IMR-90 (cell line): ENCODE measurements around the gene LIMS1. TPM values are rescaled to one million over a fixed set of nuclear protein-coding genes. Genes with fewer than 3 reads are reported as not detected.
"Not testable (repeated sequence)": the region's sequence is repeated elsewhere in the genome, so short reads cannot be mapped to it uniquely, and the experiment has no call there.

Source experiments
- ATAC-seq: fragments of 200-7000 bp; cut with Tn5 transposase; 2 replicates; pipeline ENCODE4 v1.9.1; 2020; ENCODE audit warnings: low read depth, mild to moderate bottlenecking, moderate library complexity
- BruUV-seq: library from RNA; stranded (reverse); fragments of 400-500 nt; replicated peaks from 2 replicates; lab custom pipeline; 2021; lab: Mats Ljungman, UMichigan
- CTCF ChIA-PET: fragments of 300-600 bp; formaldehyde crosslinking; extraction: SDS; loops from one replicate; lab custom pipeline; 2021; ENCODE audit warnings: antibody characterized with exemption; lab: Yijun Ruan, JAX
- POLR2A ChIA-PET: fragments of 300-600 bp; sonication (Branson Sonifier 250); formaldehyde crosslinking; loops from one replicate; lab custom pipeline; 2022; ENCODE audit warnings: antibody characterized with exemption; ENCODE audit not compliant: unreplicated experiment; lab: Charles Lee
- DNase-seq: peaks from one replicate; pipeline ENCODE4 v3.0.0; 2013
- H2AFZ ChIP-seq: replicated peaks from 2 replicates; pipeline ENCODE3; 2013; ENCODE audit warnings: low read length, mild to moderate bottlenecking; ENCODE audit not compliant: poor library complexity
- H2AK5ac ChIP-seq: 2 replicates; pipeline ENCODE4 v1.6.1; 2013; ENCODE audit warnings: low read depth, low read length, inconsistent platforms
- H2AK9ac ChIP-seq: replicated peaks from 2 replicates; pipeline ENCODE3; 2013; ENCODE audit warnings: mild to moderate bottlenecking, low read depth, low read length, moderate library complexity; ENCODE audit not compliant: poor library complexity
- H2BK120ac ChIP-seq: 2 replicates; pipeline ENCODE4 v1.6.1; 2013; ENCODE audit warnings: low read depth, low read length, inconsistent platforms
- H2BK15ac ChIP-seq: 3 replicates; pipeline ENCODE4 v1.6.1; 2013; ENCODE audit warnings: low read depth, low read length, inconsistent platforms
- H2BK20ac ChIP-seq: 2 replicates; pipeline ENCODE4 v1.6.1; 2013; ENCODE audit warnings: low read depth, mild to moderate bottlenecking, inconsistent platforms, low read length, moderate library complexity
- H2BK5ac ChIP-seq: 2 replicates; pipeline ENCODE4 v1.6.1; 2013; ENCODE audit warnings: mild to moderate bottlenecking, low read depth, low read length, inconsistent platforms; ENCODE audit not compliant: poor library complexity, severe bottlenecking
- H3K14ac ChIP-seq: replicated peaks from 2 replicates; pipeline ENCODE4 v1.6.1; 2013; ENCODE audit warnings: low read depth, low read length, inconsistent platforms
- H3K18ac ChIP-seq: 2 replicates; pipeline ENCODE4 v1.6.1; 2013; ENCODE audit warnings: low read depth, low read length, control low read depth
- H3K23ac ChIP-seq: 2 replicates; pipeline ENCODE4 v1.6.1; 2013; ENCODE audit warnings: low read depth, low read length, inconsistent platforms
- H3K27ac ChIP-seq: 2 replicates; pipeline ENCODE4 v1.5.1; 2013; ENCODE audit warnings: mild to moderate bottlenecking, control low read depth, low read length; ENCODE audit not compliant: insufficient read depth
- H3K27me3 ChIP-seq: 2 replicates; pipeline ENCODE4 v1.6.1; 2013; ENCODE audit warnings: low read length; ENCODE audit not compliant: control insufficient read depth, insufficient read depth
- H3K36me3 ChIP-seq: 2 replicates; pipeline ENCODE4 v1.6.1; 2013; ENCODE audit warnings: low read length, mixed read lengths; ENCODE audit not compliant: control insufficient read depth, insufficient read depth
- H3K4ac ChIP-seq: 2 replicates; pipeline ENCODE4 v1.6.1; 2013; ENCODE audit warnings: low read depth, low read length, inconsistent platforms
- H3K4me1 ChIP-seq: 2 replicates; pipeline ENCODE4 v1.6.1; 2013; ENCODE audit warnings: low read length, mixed read lengths; ENCODE audit not compliant: control insufficient read depth, insufficient read depth
- H3K4me2 ChIP-seq: 2 replicates; pipeline ENCODE4 v1.6.1; 2013; ENCODE audit warnings: low read depth, mild to moderate bottlenecking, control low read depth, low read length, moderate library complexity
- H3K4me3 ChIP-seq: 2 replicates; pipeline ENCODE4 v1.5.1; 2013; ENCODE audit warnings: low read depth, mild to moderate bottlenecking, control low read depth, low read length, moderate library complexity; ENCODE audit not compliant: insufficient read depth
- H3K56ac ChIP-seq: 2 replicates; pipeline ENCODE4 v1.6.1; 2013; ENCODE audit warnings: low read length, inconsistent platforms; ENCODE audit not compliant: insufficient read depth; ENCODE audit errors: extremely low read depth
- H3K79me1 ChIP-seq, 2 experiments: 2 replicates each; pipeline ENCODE4 v1.6.1; 2013; ENCODE audit warnings: low read length in 2 of 2, inconsistent platforms in 1 of 2, low read depth in 1 of 2
- H3K9ac ChIP-seq: 2 replicates; pipeline ENCODE4 v1.6.1; 2013; ENCODE audit warnings: low read depth, low read length, control low read depth
- H3K9me1 ChIP-seq: 2 replicates; pipeline ENCODE4 v1.6.1; 2013; ENCODE audit warnings: low read length, inconsistent platforms; ENCODE audit not compliant: insufficient read depth
- H3K9me3 ChIP-seq: 2 replicates; pipeline ENCODE4 v1.6.1; 2013; ENCODE audit warnings: low read length; ENCODE audit not compliant: control insufficient read depth, insufficient read depth
- H4K20me1 ChIP-seq: 2 replicates; pipeline ENCODE4 v1.6.1; 2013; ENCODE audit warnings: low read length, inconsistent platforms; ENCODE audit not compliant: insufficient read depth
- H4K5ac ChIP-seq: 2 replicates; pipeline ENCODE4 v1.6.1; 2013; ENCODE audit warnings: mild to moderate bottlenecking, low read depth, low read length, control low read depth
- H4K8ac ChIP-seq, 2 experiments: 2 replicates each; pipeline ENCODE4 v1.6.1; 2013; ENCODE audit warnings: low read depth in 2 of 2, low read length in 2 of 2, control low read depth in 1 of 2, inconsistent platforms in 1 of 2
- H4K91ac ChIP-seq: 2 replicates; pipeline ENCODE4 v1.6.1; 2013; ENCODE audit warnings: low read depth, low read length, inconsistent platforms; ENCODE audit not compliant: insufficient read depth
- WGBS, 2 experiments: methylation state at CpG; one replicate each; pipeline versions ENCODE4 v1.1.5 to v1.1.7; 2013; ENCODE audit warnings: missing lambda C conversion rate in 2 of 2; ENCODE audit not compliant: insufficient read length in 1 of 2; ENCODE audit errors: extremely low coverage in 2 of 2; 5-methylcytosine and 5-hydroxymethylcytosine counted together
- dilution Hi-C: fragments of 300-500 bp; cut with HindIII; formaldehyde crosslinking; loops from one replicate; pipeline ENCODE4 v1.14.3; 2018; ENCODE audit warnings: low sequenced_read_pairs; ENCODE audit not compliant: unreplicated experiment
- in situ Hi-C: fragments of 300-500 bp; cut with MboI; formaldehyde crosslinking; loops from 3 replicates; pipeline ENCODE4 v1.14.3; 2019; ENCODE audit warnings: low sequenced_read_pairs, inconsistent platforms, mixed read lengths
- intact Hi-C: fragments of 100-400 bp; cut with micrococcal nuclease; formaldehyde crosslinking; loops from 2 replicates; pipeline ENCODE4 v1.10.0; 2022
- polyA plus RNA-seq, 3 experiments: library from polyadenylated mRNA; depleted of rRNA; stranded (reverse); fragments of >200 nt; gene quantifications; 2 replicates each; pipeline ENCODE4 v1.2.3, GENCODE V29; 2012; ENCODE audit warnings: low replicate concordance in 1 of 3
- total RNA-seq: library from RNA; depleted of rRNA; stranded (reverse); fragments of >200 nt; gene quantifications from 2 replicates; pipeline ENCODE4 v1.2.3, GENCODE V29; 2012

The LIMS1 gene
- total and polyA plus RNA-seq, 2 of the 4 experiments (the other 2 are of a cell fraction), result 59.1 to 131 TPM

DNA sequence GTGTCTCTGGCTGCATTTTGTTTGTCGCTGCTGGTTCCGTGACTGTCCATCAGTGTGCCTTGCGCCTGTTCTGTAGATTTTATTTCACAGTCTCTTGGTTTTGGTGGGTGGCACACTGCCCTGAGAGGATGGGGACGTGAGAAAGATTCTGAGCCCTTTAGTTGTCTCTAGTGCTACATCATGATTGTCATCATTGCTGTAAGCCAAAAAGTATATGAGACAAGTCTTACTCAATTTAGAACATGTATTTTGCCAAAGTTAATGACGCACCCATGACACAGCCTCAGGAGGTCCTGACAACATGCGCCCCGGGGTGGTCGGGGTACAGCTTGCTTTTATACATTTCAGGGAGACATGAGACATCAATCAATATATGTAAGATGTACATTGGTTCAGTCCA lies 119.2 kb downstream of the LIMS1 start:
- H2AK5ac ChIP-seq, result peak overlapping the region; percentile 56; the same call in 1 of the 2 replicates
- H3K9me3 ChIP-seq, H3K36me3 ChIP-seq, H3K4me1 ChIP-seq, in situ Hi-C loops, H4K91ac ChIP-seq, H2AFZ ChIP-seq, H3K56ac ChIP-seq, H3K4me3 ChIP-seq, H4K20me1 ChIP-seq, H2BK15ac ChIP-seq, intact Hi-C loops, BruUV-seq, ATAC-seq, H3K9ac ChIP-seq, H2BK20ac ChIP-seq, CTCF ChIA-PET, H3K4ac ChIP-seq, H3K23ac ChIP-seq, dilution Hi-C loops, H4K5ac ChIP-seq, H2AK9ac ChIP-seq, H3K4me2 ChIP-seq, H3K27ac ChIP-seq, H3K27me3 ChIP-seq, H2BK5ac ChIP-seq, H3K18ac ChIP-seq, H3K9me1 ChIP-seq, H3K14ac ChIP-seq, POLR2A ChIA-PET: not testable (repeated sequence)
- peak overlapping the region; percentile 64; the same call in 1 of the 2 replicates for H2BK120ac ChIP-seq
- DNase-seq, result peak; percentile 62
- 0 out of 4 replicates have a peak overlapping the region, but pooled peaks have one; percentile 40 to 57 for H4K8ac ChIP-seq
- H3K79me1 ChIP-seq, result peaks cover 6 to 12% of the 10 kb centered on the region in 2 experiments; a peak in 2 of 4 replicates
- no CpG with 5 or more reads among the region's 8 CpGs for WGBS, 2 experiments
